HepG2 (cell line): ENCODE results near the gene DNALI1. TPM values are rescaled to one million over a fixed set of nuclear protein-coding genes. Genes with fewer than 3 reads are reported as not detected.

ENCODE experiments used
- AGO2 ChIP-seq: fragments of 200-400 bp; formaldehyde crosslinking; optimal IDR thresholded peaks from 2 replicates; pipeline ENCODE3; 2017; ENCODE audit warnings: mild to moderate bottlenecking, low read depth, low read length, moderate library complexity
- BORCS8-MEF2B ChIP-seq: sonication (generic); formaldehyde crosslinking; IDR thresholded peaks from 2 replicates; pipeline ENCODE4 v1.8.0; 2022; ENCODE audit warnings: mild to moderate bottlenecking, missing genetic modification reagents
- CBX5 ChIP-seq: sonication (generic); formaldehyde crosslinking; IDR thresholded peaks from 2 replicates; pipeline ENCODE4 v1.4.0; 2020; ENCODE audit warnings: missing genetic modification reagents, borderline replicate concordance
- DPF2 ChIP-seq: sonication (generic); formaldehyde crosslinking; IDR thresholded peaks from 2 replicates; pipeline ENCODE4 v1.4.0; 2020; ENCODE audit warnings: mild to moderate bottlenecking, low read depth, missing genetic modification reagents, borderline replicate concordance
- GABPA ChIP-seq, 2 experiments: IDR thresholded peaks; 2 replicates each; pipeline ENCODE4 v1.6.1; 2011 to 2016; ENCODE audit warnings: low read depth in 2 of 2, low read length in 1 of 2, missing biosample characterization in 1 of 2, missing genetic modification characterization in 1 of 2
- GMEB1 ChIP-seq: sonication (generic); formaldehyde crosslinking; IDR thresholded peaks from 2 replicates; pipeline ENCODE4 v1.5.1; 2020; ENCODE audit warnings: missing genetic modification reagents, mild to moderate bottlenecking, borderline replicate concordance
- KLF15 ChIP-seq: sonication (generic); formaldehyde crosslinking; IDR thresholded peaks from 2 replicates; pipeline ENCODE4 v1.8.1; 2023; ENCODE audit warnings: borderline replicate concordance, mild to moderate bottlenecking, inconsistent platforms, missing genetic modification reagents, mixed read lengths
- NCOR1 ChIP-seq: fragments of 200-600 bp; sonication (generic); IDR thresholded peaks from 2 replicates; pipeline ENCODE4 v1.7.0; 2017; ENCODE audit warnings: antibody characterized with exemption, low read length, borderline replicate concordance
- NONO ChIP-seq, 2 experiments: fragments of 450-650 bp in 1 of 2; sonication (generic) in 1 of 2; formaldehyde crosslinking in 1 of 2; IDR thresholded peaks in 1 of 2; conservative IDR thresholded peaks in 1 of 2; 2 replicates each; pipeline versions ENCODE4 v1.6.1 to v1.8.0; 2017 to 2022; ENCODE audit warnings: mild to moderate bottlenecking in 1 of 2, missing genetic modification reagents in 1 of 2, moderate library complexity in 1 of 2
- PLRG1 ChIP-seq: fragments of 450-650 bp; conservative IDR thresholded peaks from 2 replicates; pipeline ENCODE4 v1.6.1; 2016
- SKIL ChIP-seq: sonication (generic); formaldehyde crosslinking; IDR thresholded peaks from 2 replicates; pipeline ENCODE4 v1.8.0; 2022; ENCODE audit warnings: missing genetic modification reagents, mild to moderate bottlenecking, moderate library complexity, borderline replicate concordance
- SPEN ChIP-seq: sonication (generic); formaldehyde crosslinking; IDR thresholded peaks from 2 replicates; pipeline ENCODE4 v1.5.1; 2020; ENCODE audit warnings: low read depth, mild to moderate bottlenecking, missing genetic modification reagents
- ZBTB42 ChIP-seq: sonication (generic); formaldehyde crosslinking; IDR thresholded peaks from 2 replicates; pipeline ENCODE4 v1.5.0; 2020; ENCODE audit warnings: mild to moderate bottlenecking, missing genetic modification reagents
- ZBTB7B ChIP-seq: sonication (generic); formaldehyde crosslinking; IDR thresholded peaks from 2 replicates; pipeline ENCODE4 v1.4.0; 2020; ENCODE audit warnings: missing genetic modification reagents
- ZFX ChIP-seq: sonication (generic); formaldehyde crosslinking; IDR thresholded peaks from 2 replicates; pipeline ENCODE4 v1.4.0; 2020; ENCODE audit warnings: mild to moderate bottlenecking, low read depth, missing genetic modification reagents, moderate library complexity
- ZNF10 ChIP-seq: sonication (generic); formaldehyde crosslinking; IDR thresholded peaks from 2 replicates; pipeline ENCODE4 v1.4.0; 2020; ENCODE audit warnings: mild to moderate bottlenecking, low read depth, missing genetic modification reagents, borderline replicate concordance
- ZNF136 ChIP-seq: sonication (generic); formaldehyde crosslinking; IDR thresholded peaks from 2 replicates; pipeline ENCODE4 v1.8.1; 2022; ENCODE audit warnings: low read depth, mild to moderate bottlenecking, moderate library complexity, missing genetic modification reagents
- ZNF232 ChIP-seq: sonication (generic); formaldehyde crosslinking; IDR thresholded peaks from 2 replicates; pipeline ENCODE4 v1.4.0; 2020; ENCODE audit warnings: missing genetic modification reagents, borderline replicate concordance
- ZNF280B ChIP-seq: sonication (generic); formaldehyde crosslinking; IDR thresholded peaks from 2 replicates; pipeline ENCODE4 v1.5.0; 2020; ENCODE audit warnings: missing genetic modification reagents, mild to moderate bottlenecking, borderline replicate concordance
- ZNF431 ChIP-seq: sonication (generic); formaldehyde crosslinking; IDR thresholded peaks from 2 replicates; pipeline ENCODE4 v1.9.0; 2022; ENCODE audit warnings: missing genetic modification reagents, low read depth, mild to moderate bottlenecking, borderline replicate concordance
- ZNF570 ChIP-seq: sonication (generic); formaldehyde crosslinking; IDR thresholded peaks from 2 replicates; pipeline ENCODE4 v1.4.0; 2020; ENCODE audit warnings: mild to moderate bottlenecking, missing genetic modification reagents, borderline replicate concordance
- ZNF619 ChIP-seq: sonication (generic); formaldehyde crosslinking; IDR thresholded peaks from 2 replicates; pipeline ENCODE4 v1.4.0; 2020; ENCODE audit warnings: mild to moderate bottlenecking, missing genetic modification reagents
- ZSCAN20 ChIP-seq: sonication (generic); formaldehyde crosslinking; IDR thresholded peaks from 2 replicates; pipeline ENCODE4 v1.4.0; 2020; ENCODE audit warnings: missing genetic modification reagents, mild to moderate bottlenecking, borderline replicate concordance
- polyA plus RNA-seq, 8 experiments: library from polyadenylated mRNA; depleted of rRNA in 3 of 8; stranded (reverse) in 7 of 8; unstranded in 1 of 8; fragments of >200 nt; fragmentation: Illumina TruSeq in 4 of 8; extraction: Trizol in 4 of 8; gene quantifications; 2 replicates each; pipeline versions ENCODE4 v1.2.1 to v1.2.3, GENCODE V29; 2011 to 2016; ENCODE audit warnings: low read depth in 4 of 8, missing spikeins in 1 of 8, mixed read lengths in 1 of 8; ENCODE audit not compliant: insufficient read depth in 1 of 8
- total RNA-seq, 5 experiments: library from RNA; depleted of rRNA; stranded (reverse); fragments of >200 nt; fragmentation: Illumina TruSeq; extraction: Trizol; gene quantifications; 2 replicates each; pipeline ENCODE4 v1.2.3, GENCODE V29; 2016; ENCODE audit warnings: low read depth in 1 of 5

The DNALI1 gene
- total and polyA plus RNA-seq, 2 of the 13 experiments (the other 11 are each of a cell fraction or from before 2014, with no cell fraction given), result 0.42 to 0.70 TPM

- TF ChIP-seq ZNF570 (no peak), NCOR1 (peak; percentile 13; the same call in 1 of the 2 replicates), BORCS8-MEF2B (peak; percentile 75; the same call in 1 of the 2 replicates), ZNF619 (CRISPR knock-in tag) (no peak), ZFX (CRISPR knock-in tag) (0 out of 2 replicates have a peak, but pooled peaks have one; percentile 50), ZNF280B (CRISPR knock-in tag) (no peak), GMEB1 (CRISPR knock-in tag) (peak; percentile 71; the same call in 1 of the 2 replicates), ZNF431 (CRISPR knock-in tag) (no peak), CBX5 (no peak; the same call in 1 of the 2 replicates), PLRG1 (no peak), ZBTB7B (CRISPR knock-in tag) (no peak), ZNF10 (CRISPR knock-in tag) (no peak), NONO (IDR thresholded peaks at IDR 0.05) (no peak), NONO (CRISPR knock-in tag; conservative IDR thresholded peaks at IDR 0.05) (peak; percentile 61), SPEN (CRISPR knock-in tag) (peak; percentile 40; the same call in 1 of the 2 replicates), ZSCAN20 (no peak), KLF15 (CRISPR knock-in tag) (no peak; the same call in 1 of the 2 replicates), SKIL (CRISPR knock-in tag) (no peak), DPF2 (CRISPR knock-in tag) (no peak), AGO2 (peak; percentile 75), GABPA (IDR thresholded peaks at IDR 0.05; ENCODE audit: low read depth, low read length) (peak; percentile 85), GABPA (CRISPR knock-in tag; IDR thresholded peaks at IDR 0.05; ENCODE audit: low read depth) (peak; percentile 97), ZBTB42 (CRISPR knock-in tag) (no peak), ZNF232 (CRISPR knock-in tag) (peak; percentile 49; the same call in 1 of the 2 replicates), ZNF136 (CRISPR knock-in tag) (no peak)
These were observed 2.6 kb upstream of the DNALI1 start, which contains the start of gene SNIP1 (continued) for GRCh38 chr1:37553927-37554808.
